HS-5 (cell line): ENCODE results near the gene ALDH1L1.

Experiments used
- DNase-seq: peaks from one replicate; pipeline ENCODE4 v3.0.0-alpha.2; 2012; ENCODE audit warnings: low read depth

The ALDH1L1 gene

GRCh38 chr3:126133606-126134005 is 46.8 kb downstream of the ALDH1L1 start:
- no peak for DNase-seq

DNA sequence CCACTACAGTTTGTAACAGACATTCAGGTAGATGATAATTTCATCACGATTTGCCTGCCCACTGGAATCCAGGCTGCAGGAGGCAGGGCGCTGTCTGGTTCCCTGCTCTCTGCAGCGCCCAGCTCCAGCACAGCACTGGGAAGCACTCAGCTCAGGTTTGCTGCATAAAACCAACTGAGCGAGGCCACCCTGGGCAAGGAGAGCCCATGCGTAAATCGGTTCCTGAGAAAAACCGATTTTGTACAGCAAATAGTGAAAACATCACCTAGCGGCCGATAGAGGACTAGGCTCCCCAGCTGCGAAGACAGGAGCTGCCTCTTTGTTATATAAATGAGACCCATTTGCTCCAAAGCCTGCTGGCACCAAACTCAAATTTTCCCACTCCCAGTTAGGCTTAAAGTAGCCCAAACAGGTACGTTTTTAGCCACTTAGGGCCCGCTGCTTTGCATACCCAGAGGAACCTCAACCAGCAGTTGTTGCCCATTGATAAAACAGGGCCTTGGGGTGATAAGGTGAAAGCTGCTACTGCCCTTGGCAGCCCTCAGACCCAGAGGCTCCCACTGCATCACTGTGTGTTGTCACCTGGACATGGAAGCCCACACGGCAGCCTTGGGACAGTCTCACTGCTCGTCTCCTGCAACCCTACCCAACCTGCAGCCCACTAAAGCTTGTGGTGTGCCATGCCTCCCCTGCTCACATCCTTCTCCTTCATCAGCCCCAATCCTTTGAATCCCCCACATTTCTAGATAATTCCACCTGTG is 47.5 kb downstream of the ALDH1L1 start:
- DNase-seq: no peak

DNA sequence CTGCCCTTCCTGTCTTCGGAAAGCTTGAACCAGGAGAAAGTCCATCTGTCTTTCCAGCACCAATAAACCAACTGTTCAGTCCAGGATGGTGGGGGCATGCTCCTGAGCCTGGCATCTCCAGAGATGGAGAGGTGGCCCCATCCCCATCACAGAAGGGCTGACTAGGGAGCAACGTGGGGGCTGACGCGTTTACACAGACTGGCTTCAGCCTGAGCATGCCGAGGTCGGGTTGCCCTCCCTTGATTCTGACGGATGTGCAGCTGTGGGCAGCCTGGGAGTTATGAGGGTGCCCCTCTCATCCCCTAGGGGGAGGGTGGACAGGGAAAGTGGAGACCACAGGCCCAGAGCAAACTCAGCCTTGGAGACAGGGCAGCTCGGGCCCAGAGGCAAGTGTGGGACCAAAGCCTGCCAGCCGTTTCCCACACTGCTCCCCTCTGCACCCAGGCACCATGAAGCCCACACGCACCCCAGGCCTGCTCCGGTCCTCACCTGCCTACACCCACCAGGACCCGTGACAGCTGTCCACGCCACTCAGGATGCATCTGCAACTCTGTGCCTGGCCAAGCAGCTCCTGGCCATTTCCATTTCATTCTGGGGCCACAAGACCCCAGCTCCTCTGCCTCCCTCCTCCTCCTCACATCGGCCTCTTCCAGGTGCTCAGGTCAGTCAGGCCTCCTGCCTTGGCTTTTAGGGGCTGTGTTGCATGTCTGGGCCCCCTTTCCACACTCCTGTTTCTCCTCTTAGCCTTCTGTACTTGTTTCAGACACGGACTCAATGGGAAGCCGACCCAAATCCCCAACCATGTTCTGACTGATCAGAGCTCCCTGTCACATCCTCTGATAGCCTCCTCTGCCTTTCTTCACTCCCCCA is 48.3 kb downstream of the ALDH1L1 start:
- DNase-seq: no peak

DNA sequence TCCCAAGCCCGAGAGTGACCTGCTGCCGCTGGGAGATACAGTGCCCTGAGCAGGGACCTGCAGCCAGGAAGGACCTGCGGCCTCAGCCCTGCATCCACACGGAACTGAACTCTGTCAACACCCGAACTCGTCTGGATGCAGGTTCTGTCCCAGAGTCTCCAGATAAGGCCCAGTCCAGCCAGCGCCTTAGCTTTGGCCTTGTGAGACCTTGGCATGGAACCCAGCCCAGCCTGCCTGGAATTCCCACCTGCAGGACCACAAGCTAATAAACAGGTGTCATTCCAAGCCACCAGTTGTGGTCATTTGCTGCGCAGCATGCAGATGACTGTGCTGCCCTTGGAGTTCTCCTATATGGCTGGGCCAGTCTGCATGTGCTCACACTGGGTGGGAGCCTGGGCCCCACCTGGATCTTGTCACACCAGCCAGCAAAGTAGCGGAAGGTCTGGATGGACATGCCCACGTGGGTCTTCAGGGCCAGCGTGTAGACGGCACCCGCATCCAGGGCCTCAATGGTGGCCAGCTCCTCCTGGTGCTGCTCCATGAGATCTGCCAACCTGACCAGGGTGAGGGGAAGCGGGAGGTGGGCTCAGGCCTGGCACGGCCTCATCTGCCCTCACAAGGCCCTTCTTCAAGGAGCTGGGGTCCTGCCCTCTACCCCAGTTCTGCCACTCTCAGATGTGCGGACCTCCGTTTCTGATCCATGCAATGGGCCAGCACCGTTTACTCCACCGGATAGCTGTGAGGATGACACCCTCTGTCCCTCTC is 49.2 kb downstream of the ALDH1L1 start:
- no peak for DNase-seq

DNA sequence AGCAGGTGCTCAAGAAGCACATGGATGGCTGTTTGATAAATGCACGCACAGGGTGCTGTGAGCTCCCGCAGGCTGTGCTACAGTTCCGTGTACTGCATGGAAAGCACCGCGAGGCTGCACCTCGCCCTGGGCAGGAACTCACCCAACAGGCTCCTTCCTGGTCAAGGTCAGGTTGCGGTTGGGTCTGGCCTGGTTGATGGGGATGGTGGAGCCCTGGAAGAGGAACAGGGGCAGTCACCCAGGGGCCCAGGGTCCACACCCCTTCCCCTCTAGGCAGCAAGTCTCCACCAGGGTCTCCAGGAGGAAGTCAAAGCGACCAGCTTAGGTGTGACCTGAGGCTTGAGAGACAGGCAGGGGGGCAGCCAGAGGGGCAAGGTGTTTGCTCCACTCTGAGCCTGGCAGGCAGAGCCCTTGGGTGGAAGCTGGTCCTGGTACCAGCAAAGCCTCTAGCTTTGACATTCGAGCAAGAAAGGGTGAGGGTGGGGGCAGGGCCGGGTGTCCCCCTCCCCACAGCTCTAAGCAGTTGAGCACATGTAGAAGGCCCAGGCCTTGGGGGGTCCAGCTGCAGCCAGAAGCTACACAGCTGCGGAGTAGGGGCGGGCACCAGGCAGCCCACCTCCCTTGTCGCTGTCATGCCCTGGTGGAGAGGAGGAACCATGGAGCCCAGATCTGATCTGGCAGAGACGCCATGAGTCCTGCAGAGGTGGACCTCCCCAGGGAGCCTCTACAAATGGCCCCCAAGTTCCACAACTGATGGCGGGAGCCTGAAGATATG is 50.1 kb downstream of the ALDH1L1 start:
- no peak for DNase-seq

DNA sequence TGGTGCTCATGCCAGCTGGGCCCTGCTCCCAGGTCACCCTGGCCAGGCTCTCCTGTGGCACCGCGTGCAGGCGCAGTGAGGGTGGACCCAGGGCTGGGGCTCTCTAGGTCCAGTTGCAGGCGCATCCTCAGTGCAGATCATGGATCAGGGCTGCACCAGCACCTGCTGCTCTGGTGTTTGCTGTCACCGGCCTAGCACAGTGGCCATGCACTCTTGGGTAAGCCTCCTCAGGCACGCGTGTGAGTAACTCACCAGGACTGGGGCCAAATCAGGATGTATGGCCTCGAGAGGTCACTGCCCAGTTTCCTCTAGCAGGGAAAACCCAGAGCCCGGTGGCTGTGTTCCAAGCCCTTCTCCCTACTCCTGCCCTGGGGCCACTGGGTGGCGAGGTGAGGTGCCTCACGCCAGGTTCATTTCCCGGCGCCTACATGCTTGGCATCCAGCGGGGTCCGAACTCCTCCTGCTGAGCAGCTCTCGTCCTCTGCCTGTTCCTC is 50.9 kb downstream of the ALDH1L1 start:
- no peak for DNase-seq

DNA sequence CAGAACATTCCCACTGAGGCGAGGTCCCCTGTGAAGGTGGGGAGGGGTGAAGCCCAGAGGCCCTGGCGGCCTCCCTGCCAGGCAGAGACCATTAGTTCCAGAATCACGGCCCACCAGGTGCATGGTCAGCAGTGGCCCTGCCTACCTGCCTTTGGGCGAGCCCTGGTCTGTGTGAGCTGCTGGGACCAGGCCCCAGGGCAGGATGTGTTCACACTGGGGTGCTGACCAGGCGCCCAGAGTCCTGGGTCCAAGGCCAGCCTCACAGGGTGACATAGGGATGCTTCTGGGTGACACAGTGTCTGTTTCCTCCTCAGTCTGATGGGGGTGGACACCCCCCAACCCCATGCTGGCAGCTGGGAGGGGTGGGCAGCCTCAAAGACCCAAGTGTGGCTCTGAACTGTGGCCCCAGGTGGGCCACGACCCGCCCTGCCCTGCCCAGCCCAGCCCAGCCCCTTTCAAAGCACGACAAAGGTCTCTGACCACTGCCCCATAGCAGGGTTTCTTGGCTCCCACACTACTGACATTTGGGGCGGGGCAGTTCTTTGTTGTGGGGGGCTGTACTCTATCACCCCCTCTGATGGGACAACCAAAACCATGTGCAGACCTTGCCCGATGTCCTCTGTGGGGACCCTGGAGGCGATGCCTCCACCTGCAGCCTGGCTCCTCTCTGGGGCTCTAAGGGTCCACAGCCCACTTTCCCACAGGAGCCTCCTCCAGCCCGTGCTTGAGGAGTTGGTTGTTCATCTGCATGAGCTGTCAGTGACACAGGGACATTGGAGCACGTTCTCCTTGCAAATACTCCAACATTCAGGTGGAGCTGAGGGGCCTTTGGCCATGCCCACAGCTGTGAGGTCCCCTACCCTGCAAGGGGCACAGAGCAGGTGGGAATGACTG is 51.6 kb downstream of the ALDH1L1 start:
- DNase-seq: no peak

DNA sequence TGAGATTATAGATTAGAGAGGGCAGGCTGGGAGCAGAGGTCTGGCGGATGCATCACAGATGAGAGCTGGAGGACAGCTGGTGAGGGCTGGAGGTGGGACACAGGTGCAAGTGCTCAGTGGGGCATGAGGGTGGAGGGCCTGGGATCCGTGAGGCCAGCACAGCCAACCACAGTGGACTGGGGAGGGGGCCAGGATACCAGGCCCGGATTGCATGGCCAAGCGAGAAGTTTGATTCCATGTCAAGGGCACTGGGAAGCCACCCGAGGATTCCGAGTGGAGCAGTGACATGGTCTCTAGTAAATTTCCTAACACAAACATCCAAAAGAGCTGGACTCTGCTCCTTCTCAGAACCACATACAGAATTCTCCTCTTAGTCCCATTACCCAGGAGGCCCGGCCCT is 52.5 kb downstream of the ALDH1L1 start:
- DNase-seq: no peak

- no peak for DNase-seq
Measured at GRCh38 chr3:126127452-126127851, 52.9 kb downstream of the ALDH1L1 start.

GRCh38 chr3:126126811-126127431 is 53.5 kb downstream of the ALDH1L1 start:
- no peak for DNase-seq

- DNase-seq: no peak
Measured at GRCh38 chr3:126126286-126126685, 54.1 kb downstream of the ALDH1L1 start.

- DNase-seq: no peak
Measured at GRCh38 chr3:126125781-126126251, 54.6 kb downstream of the ALDH1L1 start.

DNA sequence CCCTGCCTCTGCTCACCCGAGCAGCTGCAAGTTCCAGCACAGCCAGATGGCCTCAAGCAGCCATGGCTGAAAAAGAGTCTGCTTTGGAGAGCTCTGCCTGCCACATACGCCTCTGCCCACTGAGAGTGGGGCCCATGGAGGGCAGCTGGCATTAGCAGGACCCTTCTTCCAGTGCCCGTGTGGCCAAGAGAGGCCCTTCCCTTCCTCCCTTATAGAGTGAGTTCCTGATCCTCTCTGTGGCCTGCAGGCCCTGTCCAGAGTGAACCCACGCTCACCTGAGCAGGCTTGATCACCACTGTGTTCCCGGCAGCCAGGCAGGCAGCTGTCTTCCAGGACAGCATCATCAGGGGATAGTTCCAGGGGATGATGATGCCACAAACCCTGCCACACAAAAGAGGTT is 55.0 kb downstream of the ALDH1L1 start:
- DNase-seq: no peak

- no peak for DNase-seq
Measured at GRCh38 chr3:126124896-126125295, 55.5 kb downstream of the ALDH1L1 start.

DNA sequence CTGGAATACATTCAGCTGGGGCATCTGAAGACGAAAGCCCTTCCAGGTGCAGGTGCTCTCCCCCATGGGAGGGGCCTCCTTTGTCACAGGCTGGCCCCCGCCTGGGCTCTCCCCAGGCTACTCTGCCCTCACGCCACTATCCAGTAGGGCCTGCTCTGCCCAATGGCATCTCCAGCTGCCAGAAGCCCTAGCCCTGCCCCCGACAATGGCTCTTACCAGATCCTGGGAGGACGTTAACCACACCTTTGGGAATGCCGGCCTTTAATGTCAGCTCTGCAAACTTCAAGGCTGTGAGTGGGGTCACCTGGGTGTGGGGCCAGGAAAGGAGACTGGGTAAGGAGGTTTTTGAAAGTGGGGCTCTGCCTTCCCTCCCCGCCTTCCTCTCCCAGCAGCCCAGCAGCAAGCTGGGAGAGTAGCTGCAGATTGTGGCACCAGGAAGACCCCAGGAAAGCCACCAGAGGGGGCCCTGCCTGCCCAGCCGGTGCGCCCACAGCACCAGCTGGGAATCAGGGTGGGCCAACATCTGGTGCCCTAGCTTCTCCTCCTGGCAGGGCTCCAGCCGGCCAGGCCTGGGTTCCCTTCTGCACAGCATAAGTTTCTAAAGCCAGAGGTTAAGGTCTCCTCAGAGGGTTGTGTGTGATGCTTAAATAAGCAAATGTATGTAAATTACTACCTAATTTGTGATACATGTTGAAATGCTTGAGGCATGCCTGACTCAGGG is 56.1 kb downstream of the ALDH1L1 start:
- no peak for DNase-seq

- DNase-seq: no peak
Measured at GRCh38 chr3:126121632-126122031, 58.8 kb downstream of the ALDH1L1 start.

- DNase-seq: no peak
Measured at GRCh38 chr3:126121074-126121473, 59.3 kb downstream of the ALDH1L1 start.

GRCh38 chr3:126119976-126120375 is 60.4 kb downstream of the ALDH1L1 start:
- DNase-seq: no peak

- no peak for DNase-seq
Measured at GRCh38 chr3:126119008-126119675, 61.2 kb downstream of the ALDH1L1 start.
